Measurements from ENCODE around the gene KMT5C.

KMT5C gene

GRCh38 chr19:55347442-55348009 is 7.8 kb downstream of the KMT5C start:
- no peak for DNase-seq

GRCh38 chr19:55348317-55349034 is 8.8 kb downstream of the KMT5C start:
- no peak for DNase-seq

- no peak for DNase-seq
Measured at GRCh38 chr19:55350620-55351315, 11.1 kb downstream of the KMT5C start.

- no peak for DNase-seq
Measured at GRCh38 chr19:55352040-55352439, 12.4 kb downstream of the KMT5C start.

- no peak for DNase-seq
Measured at GRCh38 chr19:55352549-55353145, 13.0 kb downstream of the KMT5C start.

GRCh38 chr19:55353356-55353802 is 13.7 kb downstream of the KMT5C start:
- no peak for DNase-seq

GRCh38 chr19:55353803-55354697 is 14.4 kb downstream of the KMT5C start:
- peak; percentile 65 to 79 (median 74) for DNase-seq

- DNase-seq: no peak
Measured at GRCh38 chr19:55354698-55355212, 15.1 kb downstream of the KMT5C start, which contains the start of gene COX6B2. COX6B2 (minus strand) TSS chr19:55354719; CDS start chr19:55354521, 198 bp downstream.

GRCh38 chr19:55355213-55355821 is 15.6 kb downstream of the KMT5C start:
- DNase-seq: no peak

GRCh38 chr19:55358493-55358892 is 18.8 kb downstream of the KMT5C start:
- DNase-seq: no peak

- no peak for DNase-seq
Measured at GRCh38 chr19:55358943-55359908, 19.6 kb downstream of the KMT5C start.

GRCh38 chr19:55360902-55361301 is 21.2 kb downstream of the KMT5C start:
- DNase-seq: no peak

GRCh38 chr19:55362174-55362989 is 22.7 kb downstream of the KMT5C start:
- no peak for DNase-seq

GRCh38 chr19:55362990-55363716 is 23.5 kb downstream of the KMT5C start, which contains the start of gene GARIN5B:
GARIN5B (minus strand) TSS chr19:55363260; CDS start chr19:55363066, 194 bp downstream.
- DNase-seq: no peak

- DNase-seq: no peak
Measured at GRCh38 chr19:55365245-55365644, 25.6 kb downstream of the KMT5C start.

GRCh38 chr19:55365964-55366363 is 26.3 kb downstream of the KMT5C start:
- DNase-seq: no peak

GRCh38 chr19:55366790-55367189 is 27.1 kb downstream of the KMT5C start:
- DNase-seq: no peak

- no peak for DNase-seq
Measured at GRCh38 chr19:55368106-55368505, 28.4 kb downstream of the KMT5C start.
